ENCODE results near the gene ETF1. TPM values are rescaled to one million over a fixed set of nuclear protein-coding genes. Genes with fewer than 3 reads are reported as not detected.
"Not testable (repeated sequence)": the region's sequence is repeated elsewhere in the genome, so short reads cannot be mapped to it uniquely, and the experiment has no call there.

The ETF1 gene
- total RNA-seq, 1 donor from 2014 or later = 63.1 TPM

- DNase-seq (ENCODE audit: low spot score) = no peak
Observed at GRCh38 chr5:138490648-138491283, 52.3 kb downstream of the ETF1 start.

GRCh38 chr5:138489683-138490061 lies 53.4 kb downstream of the ETF1 start:
- DNase-seq (ENCODE audit: low spot score) = no peak

- DNase-seq (ENCODE audit: low spot score) = no peak
Observed at GRCh38 chr5:138488481-138488945, 54.5 kb downstream of the ETF1 start.

- no peak for DNase-seq (ENCODE audit: low spot score)
Observed at GRCh38 chr5:138482638-138483037, 60.4 kb downstream of the ETF1 start.

- DNase-seq (ENCODE audit: low spot score) = no peak
Observed at GRCh38 chr5:138476918-138477317, 66.1 kb downstream of the ETF1 start.

- not testable (repeated sequence) for DNase-seq (ENCODE audit: low spot score)
Observed at GRCh38 chr5:138473151-138473550, 69.9 kb downstream of the ETF1 start.

- no peak for DNase-seq (ENCODE audit: low spot score)
Observed at GRCh38 chr5:138472353-138472752, 70.7 kb downstream of the ETF1 start.

GRCh38 chr5:138471052-138471361 lies 72.0 kb downstream of the ETF1 start:
- no peak for DNase-seq (ENCODE audit: low spot score)

- DNase-seq (ENCODE audit: low spot score) = no peak
Observed at GRCh38 chr5:138470322-138471051, 72.5 kb downstream of the ETF1 start.

- DNase-seq (ENCODE audit: low spot score) = no peak
Observed at GRCh38 chr5:138469540-138470321, 73.3 kb downstream of the ETF1 start.

- DNase-seq (ENCODE audit: low spot score) = no peak
Observed at GRCh38 chr5:138468966-138469539, 74.0 kb downstream of the ETF1 start.

GRCh38 chr5:138468133-138468965 lies 74.7 kb downstream of the ETF1 start:
- DNase-seq (ENCODE audit: low spot score) = no peak

GRCh38 chr5:138467711-138468132 lies 75.3 kb downstream of the ETF1 start:
- no peak for DNase-seq (ENCODE audit: low spot score)

GRCh38 chr5:138466900-138467710 lies 75.9 kb downstream of the ETF1 start:
- no peak for DNase-seq (ENCODE audit: low spot score)

GRCh38 chr5:138466125-138466899 lies 76.7 kb downstream of the ETF1 start:
- no peak for DNase-seq (ENCODE audit: low spot score)

- DNase-seq (ENCODE audit: low spot score) = peak; percentile 97
Observed at GRCh38 chr5:138465261-138466124, 77.5 kb downstream of the ETF1 start, which contains the start of gene EGR1. Gene EGR1 (plus strand): TSS chr5:138465479. CDS start chr5:138465762, 283 bp downstream.

GRCh38 chr5:138464388-138465260 lies 78.4 kb downstream of the ETF1 start:
- peak; percentile 98 for DNase-seq (ENCODE audit: low spot score)

- DNase-seq (ENCODE audit: low spot score) = peak; percentile 95
Observed at GRCh38 chr5:138464008-138464387, 79.0 kb downstream of the ETF1 start.

All from mucosa of gallbladder (tissue), 1 donor.